ENCODE measurements around the gene NHSL1. TPM values are rescaled to one million over a fixed set of nuclear protein-coding genes. Genes with fewer than 3 reads are reported as not detected.

Gene NHSL1
- total RNA-seq, 1 donor from 2014 or later = 33.5 TPM

- H3K4me1 ChIP-seq (ENCODE audit: insufficient read depth, low read length) = peaks cover 13% of the 10 kb centered on the region
- H3K36me3 ChIP-seq (ENCODE audit: insufficient read depth, low read length) = no peaks in the 10 kb centered on the region
- Mint-ChIP-seq H3K4me1 (ENCODE audit: low read depth, unreplicated experiment) (peaks cover 23% of the 10 kb centered on the region), H3K36me3 (ENCODE audit: low read depth, unreplicated experiment) (no peaks in the 10 kb centered on the region), H3K4me3 (ENCODE audit: unreplicated experiment) (no peak overlapping the region), H3K27me3 (ENCODE audit: low read depth, unreplicated experiment) (no peaks in the 10 kb centered on the region), H3K9me3 (ENCODE audit: unreplicated experiment) (no peaks in the 10 kb centered on the region), H3K27ac (ENCODE audit: unreplicated experiment) (peak overlapping the region; percentile 43)
- DNase-seq (ENCODE audit: low read depth) (no peak), FAIRE-seq (no peak)
- H3K79me2 ChIP-seq (ENCODE audit: insufficient read depth, low read length) = peaks cover 36% of the 10 kb centered on the region
- H2AFZ ChIP-seq (ENCODE audit: low read depth, low read length) = no peak overlapping the region
- H3K27me3 ChIP-seq (ENCODE audit: insufficient read depth, low read length) = no peaks in the 10 kb centered on the region
- H3K9ac ChIP-seq (ENCODE audit: low read length) = no peak overlapping the region
- no peak overlapping the region for H3K4me3 ChIP-seq (ENCODE audit: insufficient read depth, low read depth, low read length)
- no peak overlapping the region for H3K27ac ChIP-seq (ENCODE audit: low read depth, low read length)
- H4K20me1 ChIP-seq (ENCODE audit: insufficient read depth, low read length) = peaks cover 20% of the 10 kb centered on the region
- no peaks in the 10 kb centered on the region for H3K9me3 ChIP-seq (ENCODE audit: insufficient read depth, low read depth, low read length)
- H3K4me2 ChIP-seq (ENCODE audit: low read length) = no peak overlapping the region
- TF ChIP-seq CTCF (IDR thresholded peaks at IDR 0.05; ENCODE audit: insufficient read depth, low read depth, low read length) (no peak), EZH2 (IDR thresholded peaks at IDR 0.05; ENCODE audit: insufficient read depth, low read length) (no peak)
Measured at GRCh38 chr6:138523347-138524210, 24.3 kb upstream of the NHSL1 start.

- H3K36me3 Mint-ChIP-seq (ENCODE audit: low read depth, unreplicated experiment) = no peaks in the 10 kb centered on the region
- no peak for FAIRE-seq
- no peak for TF ChIP-seq EZH2 (IDR thresholded peaks at IDR 0.05; ENCODE audit: insufficient read depth, low read length)
- H3K4me1 Mint-ChIP-seq (ENCODE audit: low read depth, unreplicated experiment) = peaks cover 18% of the 10 kb centered on the region
- H3K9me3 ChIP-seq (ENCODE audit: insufficient read depth, low read depth, low read length) = no peaks in the 10 kb centered on the region
- peaks cover 2% of the 10 kb centered on the region for H3K9me3 Mint-ChIP-seq (ENCODE audit: unreplicated experiment)
- no peaks in the 10 kb centered on the region for H3K36me3 ChIP-seq (ENCODE audit: insufficient read depth, low read length)
- H3K27me3 ChIP-seq (ENCODE audit: insufficient read depth, low read length) = no peaks in the 10 kb centered on the region
- peaks cover 16% of the 10 kb centered on the region for H4K20me1 ChIP-seq (ENCODE audit: insufficient read depth, low read length)
- peaks cover 9% of the 10 kb centered on the region for H3K4me1 ChIP-seq (ENCODE audit: insufficient read depth, low read length)
- no peaks in the 10 kb centered on the region for H3K27me3 Mint-ChIP-seq (ENCODE audit: low read depth, unreplicated experiment)
- DNase-seq (ENCODE audit: low read depth) = no peak
- H3K4me3 ChIP-seq (ENCODE audit: insufficient read depth, low read depth, low read length) = no peak overlapping the region
- no peak overlapping the region for H3K4me3 Mint-ChIP-seq (ENCODE audit: unreplicated experiment)
- no peak overlapping the region for H3K4me2 ChIP-seq (ENCODE audit: low read length)
- no peak overlapping the region for H3K27ac Mint-ChIP-seq (ENCODE audit: unreplicated experiment)
- no peak overlapping the region for H3K27ac ChIP-seq (ENCODE audit: low read depth, low read length)
- no peak overlapping the region for H2AFZ ChIP-seq (ENCODE audit: low read depth, low read length)
- no peak overlapping the region for H3K9ac ChIP-seq (ENCODE audit: low read length)
- peaks cover 37% of the 10 kb centered on the region for H3K79me2 ChIP-seq (ENCODE audit: insufficient read depth, low read length)
Measured at GRCh38 chr6:138522611-138523010, 23.3 kb upstream of the NHSL1 start.

GRCh38 chr6:138521790-138522189 is 22.5 kb upstream of the NHSL1 start:
- Mint-ChIP-seq H3K9me3 (ENCODE audit: unreplicated experiment) (peaks cover 2% of the 10 kb centered on the region), H3K4me3 (ENCODE audit: unreplicated experiment) (no peak overlapping the region), H3K27ac (ENCODE audit: unreplicated experiment) (no peak overlapping the region), H3K27me3 (ENCODE audit: low read depth, unreplicated experiment) (no peaks in the 10 kb centered on the region), H3K36me3 (ENCODE audit: low read depth, unreplicated experiment) (no peaks in the 10 kb centered on the region), H3K4me1 (ENCODE audit: low read depth, unreplicated experiment) (peaks cover 9% of the 10 kb centered on the region)
- FAIRE-seq (no peak), DNase-seq (ENCODE audit: low read depth) (no peak)
- Histone ChIP-seq H3K36me3 (ENCODE audit: insufficient read depth, low read length) (no peaks in the 10 kb centered on the region), H3K9me3 (ENCODE audit: insufficient read depth, low read depth, low read length) (no peaks in the 10 kb centered on the region), H3K79me2 (ENCODE audit: insufficient read depth, low read length) (peaks cover 43% of the 10 kb centered on the region), H3K4me3 (ENCODE audit: insufficient read depth, low read depth, low read length) (no peak overlapping the region), H3K27me3 (ENCODE audit: insufficient read depth, low read length) (no peaks in the 10 kb centered on the region), H4K20me1 (ENCODE audit: insufficient read depth, low read length) (peaks cover 17% of the 10 kb centered on the region), H3K4me2 (ENCODE audit: low read length) (no peak overlapping the region), H2AFZ (ENCODE audit: low read depth, low read length) (no peak overlapping the region), H3K27ac (ENCODE audit: low read depth, low read length) (no peak overlapping the region), H3K9ac (ENCODE audit: low read length) (no peak overlapping the region), H3K4me1 (ENCODE audit: insufficient read depth, low read length) (peaks cover under 1% of the 10 kb centered on the region)
- TF ChIP-seq EZH2 (IDR thresholded peaks at IDR 0.05; ENCODE audit: insufficient read depth, low read length) (no peak), CTCF (IDR thresholded peaks at IDR 0.05; ENCODE audit: insufficient read depth, low read depth, low read length) (no peak)

Data from astrocyte (in vitro differentiated cells and primary cell).